GM21786 (cell line): Measurements from ENCODE around the gene GMPR.
"Not testable (repeated sequence)": the region's sequence is repeated elsewhere in the genome, so short reads cannot be mapped to it uniquely, and the experiment has no call there.

Source experiments
- ATAC-seq: cut with Tn5 transposase; IDR thresholded peaks from one replicate; pipeline ENCODE4 v1.9.1; 2021; ENCODE audit not compliant: unreplicated experiment

The GMPR gene

DNA sequence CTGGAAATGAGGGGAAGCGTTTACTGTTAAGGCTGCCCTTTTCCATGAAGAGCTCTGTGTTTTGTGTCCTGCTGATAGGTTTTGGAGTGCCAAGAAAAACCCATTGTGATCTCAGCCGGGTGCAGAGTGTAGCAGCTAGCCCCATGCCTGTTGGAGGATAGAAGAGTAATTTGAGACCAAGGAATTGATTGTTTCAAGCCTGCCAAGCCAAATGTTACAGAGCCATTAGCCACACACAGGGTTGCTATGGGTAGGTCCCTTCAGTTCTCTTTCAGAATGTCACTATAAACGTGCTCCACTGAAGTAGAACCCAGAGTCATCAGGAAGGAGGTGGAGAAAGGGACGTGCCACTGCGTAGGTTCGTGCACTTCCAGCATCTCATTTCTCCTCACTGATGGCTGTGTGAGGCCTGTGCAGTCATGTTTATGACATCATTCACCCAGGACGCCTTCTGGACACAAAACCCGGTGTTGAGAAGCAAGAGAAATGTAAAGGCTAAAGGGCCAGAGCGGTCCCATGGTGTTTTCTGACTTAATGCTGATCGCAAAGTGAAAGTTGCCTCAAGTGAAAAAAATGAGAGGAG is 6.6 kb downstream of the GMPR start:
- ATAC-seq = no peak

DNA sequence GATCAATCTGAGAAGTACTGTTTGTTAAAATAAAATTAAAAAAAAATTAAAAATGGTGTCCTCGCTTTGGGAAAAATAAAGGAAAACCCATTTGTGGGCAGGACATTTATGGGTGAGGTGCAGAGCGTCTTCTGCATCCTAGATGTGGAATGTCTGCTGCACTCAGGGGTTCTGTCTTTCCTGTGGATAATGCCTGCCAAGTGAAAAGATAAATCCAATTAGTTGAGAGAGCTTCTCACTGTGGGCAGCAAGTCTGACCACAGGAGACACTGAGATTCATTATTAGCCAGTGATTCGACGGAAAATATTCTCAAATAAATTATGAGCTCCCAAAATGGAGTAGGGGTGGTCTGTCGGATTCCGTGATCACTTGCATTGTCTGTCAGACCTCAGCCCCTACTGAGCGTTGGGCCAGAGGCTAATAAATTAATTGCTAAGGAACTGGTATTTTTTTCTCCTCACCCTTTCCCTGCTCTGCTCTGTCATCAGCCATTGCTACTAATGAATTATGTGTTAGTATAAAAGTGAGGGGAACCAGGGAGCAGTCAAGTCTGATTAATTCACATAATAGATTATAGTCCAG is 10.0 kb downstream of the GMPR start:
- no peak for ATAC-seq

DNA sequence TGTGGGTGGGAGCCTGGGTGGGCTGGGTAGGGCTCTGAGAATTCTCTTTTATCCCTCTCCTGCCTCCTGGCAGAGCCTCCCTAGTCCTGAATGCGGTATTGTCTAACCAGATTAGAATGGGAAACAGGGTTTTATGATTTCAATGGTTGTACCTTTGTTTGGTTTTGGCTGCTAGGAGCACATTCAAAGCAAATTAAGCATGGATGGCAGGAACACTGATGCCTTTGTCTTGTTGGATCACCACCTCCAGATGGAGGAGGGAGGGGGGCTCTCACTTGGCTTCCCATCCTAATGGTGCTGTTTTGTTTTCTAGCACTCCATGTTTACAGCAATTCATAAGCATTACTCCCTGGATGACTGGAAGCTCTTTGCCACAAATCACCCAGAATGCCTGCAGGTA is 11.6 kb downstream of the GMPR start:
- no peak for ATAC-seq

DNA sequence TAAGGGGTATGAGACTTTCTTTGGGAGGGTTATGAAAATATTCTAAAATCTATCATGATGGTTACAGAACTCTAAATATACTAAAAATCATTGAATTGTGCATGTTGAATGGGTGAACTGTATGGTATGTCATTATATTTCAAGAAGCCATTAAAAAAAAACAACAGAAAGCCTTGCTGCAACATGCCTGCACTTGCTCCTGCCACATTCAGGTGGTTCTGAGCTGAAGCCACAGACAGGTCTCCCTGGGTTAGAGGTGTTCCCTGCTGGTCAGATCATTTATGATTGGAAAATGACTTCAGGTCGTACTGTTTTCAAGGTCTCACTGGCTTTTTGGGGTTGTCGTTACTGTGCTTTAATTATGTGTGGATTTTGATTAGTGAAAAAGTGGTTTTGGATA is 13.3 kb downstream of the GMPR start:
- no peak for ATAC-seq

DNA sequence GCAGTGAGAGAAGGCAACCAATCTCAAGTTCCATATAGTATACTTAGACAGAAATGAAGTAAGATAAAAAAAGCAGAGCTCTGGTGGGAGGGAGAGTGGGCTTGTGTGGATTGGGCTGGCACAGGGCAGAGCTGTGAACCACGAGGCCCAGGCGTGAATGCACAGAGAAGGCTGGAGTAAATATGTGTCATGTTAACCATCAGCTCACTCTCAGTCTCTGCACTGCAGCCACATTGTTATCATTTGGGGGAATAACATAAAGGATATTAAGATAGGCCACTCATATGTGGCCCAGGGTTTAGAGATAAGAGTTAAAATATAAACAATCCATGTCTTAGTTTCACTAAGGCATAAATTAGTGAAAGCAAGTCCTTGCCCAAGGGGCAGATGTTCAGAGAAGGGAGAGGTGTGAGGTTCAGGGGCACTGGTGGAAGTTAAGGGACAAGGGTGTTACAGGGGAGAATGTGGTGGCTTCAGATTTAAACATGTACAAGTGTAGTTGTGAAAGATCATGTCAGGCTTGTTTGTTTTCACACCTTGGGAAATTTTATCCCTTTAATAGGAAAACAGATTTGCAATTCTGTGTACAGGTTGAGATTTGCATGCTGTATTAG is 14.4 kb downstream of the GMPR start:
- no peak for ATAC-seq

DNA sequence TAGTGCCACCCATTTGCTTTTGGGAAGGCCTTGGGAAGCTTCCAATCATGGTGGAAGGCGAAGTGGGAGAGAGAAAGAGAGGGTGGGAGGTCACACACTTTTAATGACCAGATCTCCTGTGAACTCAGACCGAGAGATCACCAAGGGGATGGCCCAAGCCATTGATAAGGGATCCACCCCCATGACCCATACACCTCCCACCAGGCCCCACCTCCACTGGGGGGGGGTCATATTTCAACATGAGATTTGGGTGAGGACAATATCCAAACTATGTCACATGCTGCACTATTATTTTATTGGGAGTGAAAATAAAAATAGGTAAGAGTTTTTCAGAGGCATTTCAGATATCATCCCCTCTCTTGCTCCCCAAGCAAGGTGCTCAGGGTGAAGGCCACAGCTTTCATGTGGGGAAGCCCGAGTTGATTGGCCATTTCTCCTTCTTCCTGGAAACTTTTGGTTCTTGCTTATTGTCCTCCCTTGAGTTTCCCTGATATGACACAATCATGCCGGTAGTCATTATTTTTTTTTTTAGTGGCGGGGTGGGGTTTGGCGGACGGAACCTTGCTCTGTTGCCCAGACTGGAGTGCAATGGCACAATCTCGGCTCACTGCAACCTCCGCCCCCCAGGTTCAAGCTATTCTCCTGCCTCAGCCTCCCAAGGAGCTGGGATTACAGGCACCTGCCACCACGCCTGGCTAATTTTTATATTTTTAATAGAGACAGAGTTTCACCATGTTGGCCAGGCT is 15.2 kb downstream of the GMPR start:
- no peak for ATAC-seq

DNA sequence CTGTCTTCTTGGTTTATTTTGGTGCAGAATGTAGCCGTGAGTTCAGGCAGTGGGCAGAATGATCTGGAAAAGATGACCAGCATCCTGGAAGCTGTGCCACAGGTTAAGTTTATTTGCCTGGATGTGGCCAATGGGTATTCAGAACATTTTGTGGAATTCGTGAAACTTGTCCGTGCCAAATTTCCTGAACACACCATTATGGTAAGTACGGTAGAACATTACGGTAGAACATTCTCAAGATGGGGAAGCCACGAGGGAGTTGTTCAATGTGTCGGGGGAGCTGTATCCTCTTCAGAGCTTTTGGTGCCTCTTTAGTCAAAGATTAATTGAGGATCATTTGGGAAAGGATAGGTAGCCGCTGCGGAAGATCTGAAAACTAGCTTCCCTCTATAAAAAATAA is 16.1 kb downstream of the GMPR start:
- ATAC-seq = no peak

DNA sequence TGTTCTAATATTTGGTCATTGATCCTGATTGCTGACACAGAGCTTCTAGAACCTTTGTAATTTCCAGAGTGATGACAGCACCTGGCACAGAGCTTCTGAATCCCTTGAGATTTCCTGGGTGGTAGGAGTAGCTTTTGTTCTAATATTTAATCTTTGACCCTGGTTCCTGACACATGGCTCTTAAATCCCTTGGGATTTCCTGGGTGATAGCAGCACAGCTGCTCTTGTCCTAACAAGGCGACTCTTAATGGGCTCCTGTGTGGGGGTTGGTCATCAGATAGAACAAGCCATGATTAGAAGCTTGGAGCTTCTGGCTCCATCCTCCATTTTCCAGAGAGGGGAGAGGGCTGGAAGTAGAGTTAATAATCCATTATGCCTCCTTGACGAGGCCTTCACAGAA is 18.4 kb downstream of the GMPR start:
- ATAC-seq = no peak

DNA sequence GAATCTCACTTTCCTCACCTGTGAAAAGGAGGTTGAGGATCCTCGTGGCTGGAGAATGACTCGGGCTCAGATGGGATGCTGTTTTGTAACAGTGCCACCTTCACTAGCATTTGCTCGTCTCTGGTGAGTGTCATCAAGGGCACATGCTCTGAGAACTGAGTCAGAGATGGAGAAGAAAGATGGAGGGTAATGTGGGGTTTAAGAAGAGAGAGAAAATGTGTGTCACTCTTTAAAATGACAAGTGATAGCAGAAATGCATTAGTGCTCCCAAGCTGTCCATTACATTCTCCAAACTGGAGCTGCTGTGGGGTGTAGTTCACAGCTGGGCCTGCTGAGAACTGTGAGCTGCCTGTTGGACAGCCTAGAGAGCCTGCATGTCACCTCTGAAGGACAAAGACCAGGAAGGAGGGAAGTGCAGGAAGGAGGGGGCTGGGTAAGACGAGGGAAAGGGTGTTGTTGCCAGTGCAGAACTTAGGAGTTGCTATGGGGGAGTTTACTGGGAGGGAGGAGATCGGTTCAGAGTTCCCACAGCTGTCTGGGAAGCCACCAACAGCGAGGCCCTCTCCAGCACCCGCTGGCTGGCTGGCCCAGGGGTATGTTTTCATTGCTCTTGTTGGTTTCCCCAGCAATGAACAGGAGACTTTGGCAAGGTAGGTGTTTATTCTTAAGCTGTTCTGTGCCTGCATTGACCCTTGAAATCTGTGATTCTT is 19.8 kb downstream of the GMPR start:
- ATAC-seq = no peak

DNA sequence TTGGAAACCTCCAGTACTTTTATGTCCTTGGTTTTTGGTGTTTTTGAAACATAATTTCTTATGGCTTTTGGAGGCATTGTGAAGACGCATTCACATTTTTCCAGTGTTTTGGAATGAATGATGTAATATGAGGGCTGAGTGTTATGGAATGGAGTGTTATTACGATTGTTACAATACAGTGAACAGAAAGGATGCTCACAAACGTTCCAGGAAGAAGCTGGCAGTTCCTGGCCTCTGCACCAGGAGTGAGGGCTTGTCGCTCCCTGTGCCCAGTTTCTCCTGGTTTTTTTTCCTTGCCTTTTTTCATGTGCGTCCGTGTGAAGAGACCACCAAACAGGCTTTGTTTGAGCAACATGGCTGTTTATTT is 20.3 kb downstream of the GMPR start:
- ATAC-seq = no peak

DNA sequence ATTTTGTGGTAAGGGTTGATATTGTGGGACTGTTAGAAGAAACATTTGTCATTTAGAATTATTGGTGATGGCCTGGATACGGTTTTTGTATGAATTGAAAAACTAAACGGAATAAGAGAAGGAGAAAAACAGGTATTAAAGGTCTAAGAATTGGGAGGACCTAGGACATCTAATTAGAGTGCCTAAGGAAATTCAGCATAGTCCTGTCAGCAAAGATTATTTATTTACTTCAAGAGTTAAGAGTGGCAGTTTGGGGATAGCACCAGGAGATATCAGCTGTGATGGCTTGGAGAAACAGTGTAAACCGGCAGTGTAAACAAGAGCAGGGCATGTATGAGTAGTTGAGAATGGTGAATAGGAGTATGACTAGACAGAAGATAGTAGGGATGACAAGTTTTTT is 21.2 kb downstream of the GMPR start:
- not testable (repeated sequence) for ATAC-seq

DNA sequence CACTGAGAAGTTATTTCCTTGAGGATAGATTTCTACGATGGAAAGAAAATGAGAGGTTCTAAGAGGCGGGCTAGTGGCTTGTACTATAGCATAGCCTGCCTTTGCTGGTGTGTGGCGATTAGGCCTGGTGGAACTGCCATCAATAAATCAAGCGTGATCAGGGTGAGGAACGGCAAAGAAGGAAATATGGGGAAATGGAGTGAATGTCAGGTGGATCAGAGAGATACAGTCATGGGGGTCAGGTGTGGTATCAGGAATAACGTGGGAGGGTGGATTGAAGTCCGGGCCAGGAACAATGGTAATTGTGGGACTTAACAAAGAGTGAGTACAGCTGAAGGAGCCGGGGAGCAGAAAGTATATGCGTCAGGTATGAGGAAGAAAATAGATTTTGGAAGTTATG is 22.2 kb downstream of the GMPR start:
- not testable (repeated sequence) for ATAC-seq

DNA sequence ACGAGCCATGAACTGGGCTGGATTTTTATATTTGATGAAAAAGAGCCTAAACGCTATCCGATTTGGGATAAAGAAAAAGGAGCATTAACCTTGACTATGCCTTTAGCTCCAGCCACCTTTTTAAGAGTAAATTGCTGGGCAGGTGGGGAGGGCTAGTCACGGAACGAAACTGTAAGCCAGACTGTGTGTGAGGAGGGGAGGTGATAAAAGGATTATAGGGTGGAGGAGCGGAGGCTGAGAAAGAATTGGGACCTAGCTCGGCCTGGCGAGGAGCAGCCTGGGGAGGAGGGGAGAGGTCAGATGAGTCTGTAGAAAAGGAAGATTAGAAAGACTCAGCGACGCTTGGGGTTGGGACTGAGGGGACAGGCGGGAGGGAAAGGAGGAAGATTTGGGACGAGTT is 24.4 kb downstream of the GMPR start:
- not testable (repeated sequence) for ATAC-seq

DNA sequence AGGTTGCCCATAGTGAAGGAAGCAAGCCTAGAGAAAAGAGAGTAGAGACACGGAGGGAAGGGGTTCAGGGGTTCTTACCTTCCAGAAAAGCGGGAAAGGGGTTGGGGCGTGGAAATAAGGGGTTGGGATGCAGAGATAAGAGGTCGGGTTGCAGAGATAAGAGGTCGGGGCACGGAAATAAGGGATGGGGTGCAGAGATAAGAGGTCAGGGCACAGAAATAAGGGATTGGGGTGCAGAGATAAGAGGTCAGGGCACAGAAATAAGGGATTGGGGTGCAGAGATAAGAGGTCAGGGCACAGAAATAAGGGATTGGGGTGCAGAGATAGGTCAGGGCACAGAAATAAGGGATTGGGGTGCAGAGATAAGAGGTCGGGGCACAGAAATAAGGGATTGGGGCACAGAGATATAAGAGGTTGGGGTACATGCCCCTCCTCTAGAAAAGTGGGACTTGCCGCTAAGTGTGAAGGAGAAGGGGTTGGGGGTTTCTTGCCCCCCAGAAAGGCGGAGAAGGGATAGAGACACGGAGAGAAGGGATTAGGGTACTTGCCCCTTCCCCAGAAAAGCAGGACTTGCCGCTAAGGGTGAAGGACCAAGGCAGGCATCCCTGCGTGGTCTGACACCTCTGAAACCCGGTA is 25.2 kb downstream of the GMPR start:
- not testable (repeated sequence) for ATAC-seq

DNA sequence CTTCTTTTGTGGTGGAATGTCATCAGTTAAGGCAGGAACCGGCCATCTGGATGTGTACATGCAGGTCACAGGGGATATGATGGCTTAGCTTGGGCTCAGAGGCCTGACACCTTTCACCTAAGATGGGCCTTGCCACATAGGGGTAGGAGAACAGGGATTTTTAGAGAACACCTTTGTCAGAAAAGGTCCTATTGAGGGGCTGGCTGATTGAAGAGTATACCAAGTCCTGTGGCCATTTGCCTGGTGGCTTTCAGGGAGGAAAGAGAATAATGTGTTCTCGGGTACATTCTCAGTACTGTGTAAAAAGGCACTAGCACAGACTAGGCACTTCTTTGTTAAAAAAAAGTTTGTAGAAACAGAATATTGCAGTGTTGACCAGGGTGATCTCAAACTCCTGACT is 26.4 kb downstream of the GMPR start:
- ATAC-seq = no peak

DNA sequence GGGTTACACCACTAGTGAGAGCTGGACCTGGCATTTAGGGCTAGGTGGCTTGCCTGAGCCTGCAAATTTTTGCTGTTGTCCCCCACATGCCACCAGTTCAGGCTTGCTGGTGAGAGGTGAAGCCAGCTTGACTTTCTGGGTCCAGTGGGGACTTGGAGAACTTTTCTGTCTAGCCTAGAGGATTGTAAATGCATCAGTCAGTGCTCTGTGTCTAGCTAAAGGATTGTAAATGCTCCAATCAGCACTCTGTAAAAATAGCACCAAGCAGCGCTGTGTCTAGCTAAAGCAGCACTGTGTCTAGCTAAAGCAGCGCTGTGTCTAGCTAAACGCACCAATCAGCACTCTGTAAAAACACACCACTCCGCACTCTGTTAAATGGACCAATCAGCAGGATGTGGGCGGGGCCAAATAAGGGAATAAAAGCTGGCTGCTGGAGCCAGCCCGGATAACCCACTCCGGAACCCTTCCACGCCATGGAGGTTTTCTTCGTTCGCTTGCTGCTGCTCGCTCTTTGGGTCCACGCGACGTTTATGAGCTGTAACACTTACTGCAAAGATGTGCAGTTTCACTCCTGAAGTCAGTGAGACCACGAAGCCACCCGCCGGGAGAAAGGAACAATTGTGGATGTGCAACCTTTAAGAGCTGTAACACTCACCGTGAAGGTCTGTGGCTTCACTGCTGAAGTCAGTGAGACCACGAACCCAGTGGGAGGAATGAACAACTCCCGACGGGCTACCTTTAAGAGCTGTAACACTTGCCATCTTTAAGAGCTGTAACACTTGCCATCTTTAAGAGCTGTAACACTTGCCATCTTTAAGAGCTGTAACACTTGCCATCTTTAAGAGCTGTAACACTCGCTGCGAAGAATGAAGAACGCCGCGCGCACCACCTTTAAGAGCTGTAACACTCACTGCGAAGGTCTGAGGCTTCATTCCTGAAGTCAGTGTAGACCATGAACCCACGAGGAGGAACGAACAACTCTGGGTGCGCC is 27.3 kb downstream of the GMPR start:
- ATAC-seq = no peak

DNA sequence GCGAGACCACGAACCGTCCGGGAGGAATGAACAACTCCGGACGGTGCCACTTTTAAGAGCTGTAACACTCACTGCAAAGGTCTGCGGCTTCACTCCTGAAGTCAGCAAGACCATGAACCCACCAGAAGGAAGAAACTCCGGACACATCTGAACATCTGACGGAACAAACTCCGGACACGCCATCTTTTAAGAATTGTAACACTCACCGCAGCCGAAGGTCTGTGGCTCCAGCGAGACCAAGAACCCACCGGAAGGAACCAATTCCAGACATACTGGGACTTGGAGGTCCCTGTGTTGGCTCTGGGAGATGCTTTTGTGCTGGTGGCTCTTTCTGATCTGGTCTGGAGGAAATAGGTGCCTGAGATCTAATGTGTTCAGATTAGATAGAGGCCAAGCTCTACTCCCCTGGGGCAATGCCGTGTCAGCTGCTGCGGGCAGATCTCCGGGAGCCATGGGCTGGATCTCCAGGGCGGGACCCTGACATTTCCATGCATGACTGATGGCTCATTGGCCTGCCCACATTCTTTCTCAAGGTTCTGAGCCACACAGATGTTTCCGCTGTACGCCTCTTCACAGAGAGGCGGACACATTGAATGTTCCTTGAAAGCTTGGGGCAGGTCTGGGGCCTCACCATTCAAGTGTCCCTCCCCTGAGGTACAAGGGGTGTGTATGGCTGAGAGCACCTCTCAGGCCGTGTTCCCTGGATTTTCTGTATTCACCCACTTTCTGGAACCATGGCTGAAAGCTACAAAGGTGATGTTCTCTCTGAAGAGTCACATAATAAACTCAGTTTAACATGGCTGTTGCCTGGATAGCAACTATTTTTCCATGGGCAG is 29.3 kb downstream of the GMPR start:
- no peak for ATAC-seq

DNA sequence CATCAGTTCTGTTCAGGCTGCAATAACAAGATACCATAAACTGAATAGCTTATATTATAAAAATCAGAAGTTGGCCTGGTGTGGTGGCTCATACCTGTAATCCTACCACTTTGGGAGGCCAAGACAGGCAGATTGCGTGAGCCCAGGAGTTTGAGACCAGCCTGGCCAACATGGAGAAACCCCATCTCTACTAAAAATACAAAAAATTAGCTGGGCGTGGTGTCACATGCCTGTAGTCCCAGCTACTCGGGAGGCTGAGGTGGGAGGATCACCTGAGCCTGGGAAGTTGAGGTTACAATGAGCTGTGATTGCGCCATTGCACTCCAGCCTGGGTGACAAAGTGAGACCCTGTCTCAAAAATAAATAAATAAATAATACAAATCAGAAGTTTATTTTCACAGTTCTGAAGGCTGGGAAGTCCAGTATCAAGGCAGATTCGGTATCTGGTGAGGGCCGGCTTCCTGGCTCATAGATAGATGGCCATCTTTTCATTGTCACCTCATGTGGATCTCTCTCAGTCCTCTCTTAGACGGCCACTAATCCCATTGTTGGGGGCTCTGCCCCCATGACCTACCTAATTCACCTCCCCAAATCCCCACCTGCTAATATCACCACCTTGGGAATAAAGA is 31.2 kb downstream of the GMPR start:
- not testable (repeated sequence) for ATAC-seq
